ENCODE data around the gene CPNE5.

Gene CPNE5

GRCh38 chr6:36871686-36872085 is 32.4 kb upstream of the CPNE5 start:
- TF ChIP-seq SIN3A (IDR thresholded peaks at IDR 0.05; ENCODE audit: borderline replicate concordance, insufficient read depth, low read length): no peak
- TF ChIP-seq, protein P1, sequence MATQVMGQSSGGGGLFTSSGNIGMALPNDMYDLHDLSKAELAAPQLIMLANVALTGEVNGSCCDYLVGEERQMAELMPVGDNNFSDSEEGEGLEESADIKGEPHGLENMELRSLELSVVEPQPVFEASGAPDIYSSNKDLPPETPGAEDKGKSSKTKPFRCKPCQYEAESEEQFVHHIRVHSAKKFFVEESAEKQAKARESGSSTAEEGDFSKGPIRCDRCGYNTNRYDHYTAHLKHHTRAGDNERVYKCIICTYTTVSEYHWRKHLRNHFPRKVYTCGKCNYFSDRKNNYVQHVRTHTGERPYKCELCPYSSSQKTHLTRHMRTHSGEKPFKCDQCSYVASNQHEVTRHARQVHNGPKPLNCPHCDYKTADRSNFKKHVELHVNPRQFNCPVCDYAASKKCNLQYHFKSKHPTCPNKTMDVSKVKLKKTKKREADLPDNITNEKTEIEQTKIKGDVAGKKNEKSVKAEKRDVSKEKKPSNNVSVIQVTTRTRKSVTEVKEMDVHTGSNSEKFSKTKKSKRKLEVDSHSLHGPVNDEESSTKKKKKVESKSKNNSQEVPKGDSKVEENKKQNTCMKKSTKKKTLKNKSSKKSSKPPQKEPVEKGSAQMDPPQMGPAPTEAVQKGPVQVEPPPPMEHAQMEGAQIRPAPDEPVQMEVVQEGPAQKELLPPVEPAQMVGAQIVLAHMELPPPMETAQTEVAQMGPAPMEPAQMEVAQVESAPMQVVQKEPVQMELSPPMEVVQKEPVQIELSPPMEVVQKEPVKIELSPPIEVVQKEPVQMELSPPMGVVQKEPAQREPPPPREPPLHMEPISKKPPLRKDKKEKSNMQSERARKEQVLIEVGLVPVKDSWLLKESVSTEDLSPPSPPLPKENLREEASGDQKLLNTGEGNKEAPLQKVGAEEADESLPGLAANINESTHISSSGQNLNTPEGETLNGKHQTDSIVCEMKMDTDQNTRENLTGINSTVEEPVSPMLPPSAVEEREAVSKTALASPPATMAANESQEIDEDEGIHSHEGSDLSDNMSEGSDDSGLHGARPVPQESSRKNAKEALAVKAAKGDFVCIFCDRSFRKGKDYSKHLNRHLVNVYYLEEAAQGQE (IDR thresholded peaks at IDR 0.05; ENCODE audit: insufficient read depth in 1 of 2, low read depth in 2 of 2, low read length in 2 of 2): no peak
- no peak for TF ChIP-seq FOXP2 (optimal IDR thresholded peaks at IDR 0.05; ENCODE audit: borderline replicate concordance, extremely low read depth, extremely low read length, insufficient read depth)
- no peak for TF ChIP-seq TAF1 (IDR thresholded peaks at IDR 0.05; ENCODE audit: borderline replicate concordance, insufficient read depth, low read length)
- no peak for TF ChIP-seq POLR2AphosphoS5 (IDR thresholded peaks at IDR 0.05; ENCODE audit: low read depth, low read length)

DNA sequence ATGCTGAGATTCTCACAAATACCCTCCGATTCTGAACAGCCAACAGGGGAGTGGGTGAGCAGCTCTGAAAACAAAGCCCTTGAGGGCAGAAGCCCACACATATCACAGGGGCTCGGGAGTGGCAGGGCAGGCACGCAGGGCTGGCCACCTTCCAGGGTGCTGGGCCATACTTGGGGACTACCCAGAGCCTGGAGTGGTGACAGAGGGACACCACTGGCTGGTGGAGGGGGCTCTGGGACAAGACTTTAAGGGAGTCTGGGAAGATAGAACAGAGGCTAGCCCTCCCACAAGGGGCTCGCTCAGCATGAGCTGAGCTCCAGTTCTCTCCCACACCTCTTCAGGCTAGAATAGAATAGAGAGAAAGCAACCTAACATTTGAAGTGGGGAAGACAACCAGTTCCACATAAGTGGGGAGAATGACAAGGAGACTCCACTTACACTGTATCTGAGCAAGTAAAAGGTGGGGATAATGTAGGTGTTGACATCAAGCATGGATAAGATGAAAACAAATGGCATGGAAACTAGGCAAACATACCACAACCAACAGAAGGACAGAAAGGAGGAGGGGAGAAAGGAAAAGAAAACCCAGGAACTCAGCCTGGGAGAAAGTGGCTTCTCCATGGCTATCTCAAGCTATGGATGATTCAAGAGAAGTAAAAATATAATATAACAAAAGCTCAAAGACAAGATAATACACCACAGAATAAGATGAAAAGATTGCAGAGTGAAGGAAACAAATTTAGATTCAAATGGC is 28.4 kb upstream of the CPNE5 start:
- TF ChIP-seq, protein P1 (IDR thresholded peaks at IDR 0.05; ENCODE audit: insufficient read depth in 1 of 2, low read depth in 2 of 2, low read length in 2 of 2): no peak
- TF ChIP-seq FOXP2 (optimal IDR thresholded peaks at IDR 0.05; ENCODE audit: borderline replicate concordance, extremely low read depth, extremely low read length, insufficient read depth): no peak
- no peak for TF ChIP-seq SIN3A (IDR thresholded peaks at IDR 0.05; ENCODE audit: borderline replicate concordance, insufficient read depth, low read length)
- no peak for TF ChIP-seq TAF1 (IDR thresholded peaks at IDR 0.05; ENCODE audit: borderline replicate concordance, insufficient read depth, low read length)
- no peak for TF ChIP-seq POLR2AphosphoS5 (IDR thresholded peaks at IDR 0.05; ENCODE audit: low read depth, low read length)

DNA sequence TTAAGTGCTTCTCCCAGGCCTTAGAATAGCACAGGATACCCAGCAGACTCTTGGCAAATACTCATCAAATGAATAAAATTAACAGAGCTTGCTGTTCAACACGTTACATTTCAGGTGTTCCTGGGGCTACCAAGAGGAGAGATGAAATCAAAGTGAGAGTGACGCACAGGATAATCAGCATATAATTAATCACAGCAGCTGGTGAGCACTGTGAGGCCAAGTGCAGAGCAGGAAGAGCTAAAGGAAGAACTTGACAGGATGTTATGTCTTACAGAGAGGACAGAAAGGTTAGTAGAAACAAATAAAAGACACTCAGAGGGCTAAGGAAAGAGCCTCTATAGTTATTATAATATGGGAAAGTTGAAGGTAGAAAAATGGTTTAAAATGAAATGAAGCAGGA is 26.6 kb upstream of the CPNE5 start:
- TF ChIP-seq SIN3A (IDR thresholded peaks at IDR 0.05; ENCODE audit: borderline replicate concordance, insufficient read depth, low read length): no peak
- TF ChIP-seq, protein P1 (IDR thresholded peaks at IDR 0.05; ENCODE audit: insufficient read depth in 1 of 2, low read depth in 2 of 2, low read length in 2 of 2): no peak
- TF ChIP-seq POLR2AphosphoS5 (IDR thresholded peaks at IDR 0.05; ENCODE audit: low read depth, low read length): no peak
- no peak for TF ChIP-seq FOXP2 (optimal IDR thresholded peaks at IDR 0.05; ENCODE audit: borderline replicate concordance, extremely low read depth, extremely low read length, insufficient read depth)
- TF ChIP-seq TAF1 (IDR thresholded peaks at IDR 0.05; ENCODE audit: borderline replicate concordance, insufficient read depth, low read length): no peak

DNA sequence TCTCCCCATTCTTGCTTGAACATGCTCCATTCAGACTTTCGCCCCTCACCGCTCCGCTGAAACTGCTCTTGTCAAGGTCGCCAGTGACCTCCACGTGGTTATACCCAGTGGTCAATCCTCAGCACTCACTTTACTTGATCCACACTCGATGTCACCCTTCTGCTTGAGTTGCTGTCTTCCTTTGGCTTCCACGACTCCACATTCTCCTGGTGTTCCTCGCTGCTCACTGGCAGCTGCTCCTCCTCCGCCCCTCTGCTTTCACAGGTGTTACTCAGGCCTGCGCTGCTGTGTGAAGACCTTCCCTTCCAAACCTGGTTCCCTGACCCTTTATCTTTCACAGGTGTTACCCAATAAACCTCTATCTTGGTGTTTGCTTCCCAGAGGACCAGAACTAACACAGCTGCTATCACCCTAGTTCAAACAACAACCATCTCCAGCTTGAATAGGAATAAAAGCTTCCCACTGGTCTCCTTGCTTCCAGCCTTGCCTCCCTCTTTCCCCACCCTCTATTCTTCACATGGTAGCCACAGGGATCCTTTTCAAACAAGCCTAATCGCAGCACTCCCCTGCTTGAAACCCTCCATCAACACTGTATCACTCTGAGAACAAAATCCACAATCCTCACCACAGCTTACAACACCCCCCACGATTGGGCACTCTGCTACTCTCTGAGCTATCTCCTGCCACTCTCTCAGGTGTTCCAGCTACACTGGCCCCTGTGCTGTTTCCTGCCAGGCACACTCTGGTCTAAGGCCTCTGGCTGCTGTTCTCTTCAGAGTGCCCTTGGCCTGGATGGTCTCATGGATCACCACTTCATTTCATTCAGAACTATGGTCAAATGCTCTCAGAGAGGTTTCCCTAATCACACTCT is 24.7 kb upstream of the CPNE5 start:
- TF ChIP-seq FOXP2 (optimal IDR thresholded peaks at IDR 0.05; ENCODE audit: borderline replicate concordance, extremely low read depth, extremely low read length, insufficient read depth) (no peak), POLR2AphosphoS5 (IDR thresholded peaks at IDR 0.05; ENCODE audit: low read depth, low read length) (no peak), TAF1 (IDR thresholded peaks at IDR 0.05; ENCODE audit: borderline replicate concordance, insufficient read depth, low read length) (no peak), SIN3A (IDR thresholded peaks at IDR 0.05; ENCODE audit: borderline replicate concordance, insufficient read depth, low read length) (no peak)
- TF ChIP-seq, protein P1 (IDR thresholded peaks at IDR 0.05; ENCODE audit: insufficient read depth in 1 of 2, low read depth in 2 of 2, low read length in 2 of 2): no peak

Data from PFSK-1 (cell line).